ENCODE results near the gene ADAMTS18.

DNA sequence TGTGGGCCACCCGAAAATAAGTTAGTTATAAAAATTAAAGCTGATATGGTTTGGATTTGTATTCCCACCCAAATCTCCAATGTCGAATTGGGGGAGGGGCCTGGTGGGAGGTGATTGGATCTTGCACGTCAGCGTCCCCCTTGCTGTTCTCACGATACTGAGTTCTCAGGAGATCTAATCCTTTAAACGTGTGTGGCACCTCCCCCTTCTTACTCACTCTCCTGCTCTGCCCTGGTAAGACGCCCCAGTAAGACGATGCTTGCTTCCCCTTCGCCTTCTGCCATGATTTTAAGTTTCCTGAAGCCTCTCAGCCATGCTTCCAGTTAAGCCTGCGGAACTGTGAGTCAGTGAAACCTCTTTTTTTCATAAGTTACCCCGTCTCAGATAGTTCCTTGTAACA is 200.2 kb downstream of the ADAMTS18 start:
- TF ChIP-seq, protein P1, sequence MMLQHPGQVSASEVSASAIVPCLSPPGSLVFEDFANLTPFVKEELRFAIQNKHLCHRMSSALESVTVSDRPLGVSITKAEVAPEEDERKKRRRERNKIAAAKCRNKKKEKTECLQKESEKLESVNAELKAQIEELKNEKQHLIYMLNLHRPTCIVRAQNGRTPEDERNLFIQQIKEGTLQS (IDR thresholded peaks at IDR 0.05; ENCODE audit: insufficient read depth, low read depth, low read length): no peak
- TF ChIP-seq, protein P2, sequence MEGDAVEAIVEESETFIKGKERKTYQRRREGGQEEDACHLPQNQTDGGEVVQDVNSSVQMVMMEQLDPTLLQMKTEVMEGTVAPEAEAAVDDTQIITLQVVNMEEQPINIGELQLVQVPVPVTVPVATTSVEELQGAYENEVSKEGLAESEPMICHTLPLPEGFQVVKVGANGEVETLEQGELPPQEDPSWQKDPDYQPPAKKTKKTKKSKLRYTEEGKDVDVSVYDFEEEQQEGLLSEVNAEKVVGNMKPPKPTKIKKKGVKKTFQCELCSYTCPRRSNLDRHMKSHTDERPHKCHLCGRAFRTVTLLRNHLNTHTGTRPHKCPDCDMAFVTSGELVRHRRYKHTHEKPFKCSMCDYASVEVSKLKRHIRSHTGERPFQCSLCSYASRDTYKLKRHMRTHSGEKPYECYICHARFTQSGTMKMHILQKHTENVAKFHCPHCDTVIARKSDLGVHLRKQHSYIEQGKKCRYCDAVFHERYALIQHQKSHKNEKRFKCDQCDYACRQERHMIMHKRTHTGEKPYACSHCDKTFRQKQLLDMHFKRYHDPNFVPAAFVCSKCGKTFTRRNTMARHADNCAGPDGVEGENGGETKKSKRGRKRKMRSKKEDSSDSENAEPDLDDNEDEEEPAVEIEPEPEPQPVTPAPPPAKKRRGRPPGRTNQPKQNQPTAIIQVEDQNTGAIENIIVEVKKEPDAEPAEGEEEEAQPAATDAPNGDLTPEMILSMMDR (IDR thresholded peaks at IDR 0.05; ENCODE audit: control extremely low read depth in 1 of 3, insufficient read depth in 1 of 3, low read depth in 1 of 3, low read length in 3 of 3): no peak
- TF ChIP-seq EP300 (IDR thresholded peaks at IDR 0.05; ENCODE audit: borderline replicate concordance in 1 of 2, low read depth in 2 of 2, low read length in 2 of 2): no peak

Measured in H1 (cell line).